PC-9 (cell line): ENCODE measurements around the gene APOA4.

Source experiments
- EZH2 ChIP-seq: fragments of 200-600 bp; sonication (generic); IDR thresholded peaks from 2 replicates; pipeline ENCODE4 v1.8.0; 2017; ENCODE audit warnings: antibody characterized with exemption, low read depth
- TF ChIP-seq, protein P1 (sequence below): fragments of 200-600 bp; sonication (generic); conservative IDR thresholded peaks from 2 replicates; pipeline ENCODE4 v1.6.1; 2017; ENCODE audit warnings: mixed run types, antibody characterized with exemption, mild to moderate bottlenecking, moderate library complexity

DNA sequence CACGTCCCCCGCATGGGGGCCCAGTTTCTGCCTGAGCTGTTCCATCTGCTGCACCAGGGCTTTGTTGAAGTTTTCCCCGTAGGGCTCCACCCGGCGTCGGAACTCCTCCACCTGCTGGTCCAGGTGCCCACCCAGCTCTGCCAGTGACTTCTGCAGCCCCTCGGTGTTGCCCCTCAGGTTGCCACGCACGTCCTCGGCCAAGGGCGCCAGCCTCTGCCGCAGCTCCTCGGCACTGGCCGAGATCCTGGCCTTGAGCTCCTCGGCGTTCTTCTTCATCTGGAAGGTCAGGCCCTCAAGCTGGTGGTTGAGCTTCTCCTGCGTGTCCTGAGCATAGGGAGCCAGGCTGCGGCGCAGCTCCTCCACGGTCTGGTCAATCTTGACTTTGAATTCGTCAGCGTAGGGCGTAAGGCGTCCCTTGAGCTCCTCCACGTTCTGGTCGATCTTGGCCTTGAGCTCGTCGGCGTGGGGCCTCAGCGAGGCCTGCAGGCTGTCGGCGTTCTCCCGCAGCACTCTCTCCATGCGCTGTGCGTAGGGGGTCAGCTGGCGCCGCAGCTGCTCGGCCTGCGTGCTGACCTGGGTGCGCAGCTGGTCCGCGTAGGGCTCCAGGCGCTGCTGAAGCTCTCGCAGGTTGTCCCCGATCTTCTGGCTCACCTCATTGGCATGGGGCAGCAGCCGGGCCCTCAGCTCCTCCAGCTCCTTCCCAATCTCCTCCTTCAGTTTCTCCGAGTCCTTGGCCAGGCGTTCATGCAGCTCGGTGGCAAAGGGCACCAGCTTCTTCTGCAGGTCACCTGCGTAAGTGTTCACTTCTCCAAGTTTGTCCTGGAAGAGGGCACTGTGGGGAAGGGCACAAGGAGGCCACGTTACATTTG is 1.8 kb downstream of the APOA4 start:
- TF ChIP-seq EZH2, result no peak
- TF ChIP-seq, protein P1, sequence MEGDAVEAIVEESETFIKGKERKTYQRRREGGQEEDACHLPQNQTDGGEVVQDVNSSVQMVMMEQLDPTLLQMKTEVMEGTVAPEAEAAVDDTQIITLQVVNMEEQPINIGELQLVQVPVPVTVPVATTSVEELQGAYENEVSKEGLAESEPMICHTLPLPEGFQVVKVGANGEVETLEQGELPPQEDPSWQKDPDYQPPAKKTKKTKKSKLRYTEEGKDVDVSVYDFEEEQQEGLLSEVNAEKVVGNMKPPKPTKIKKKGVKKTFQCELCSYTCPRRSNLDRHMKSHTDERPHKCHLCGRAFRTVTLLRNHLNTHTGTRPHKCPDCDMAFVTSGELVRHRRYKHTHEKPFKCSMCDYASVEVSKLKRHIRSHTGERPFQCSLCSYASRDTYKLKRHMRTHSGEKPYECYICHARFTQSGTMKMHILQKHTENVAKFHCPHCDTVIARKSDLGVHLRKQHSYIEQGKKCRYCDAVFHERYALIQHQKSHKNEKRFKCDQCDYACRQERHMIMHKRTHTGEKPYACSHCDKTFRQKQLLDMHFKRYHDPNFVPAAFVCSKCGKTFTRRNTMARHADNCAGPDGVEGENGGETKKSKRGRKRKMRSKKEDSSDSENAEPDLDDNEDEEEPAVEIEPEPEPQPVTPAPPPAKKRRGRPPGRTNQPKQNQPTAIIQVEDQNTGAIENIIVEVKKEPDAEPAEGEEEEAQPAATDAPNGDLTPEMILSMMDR, result no peak
